ENCODE measurements around the gene PTH2. TPM values are rescaled to one million over a fixed set of nuclear protein-coding genes. Genes with fewer than 3 reads are reported as not detected.

Gene PTH2
- total RNA-seq (not detected), polyA plus RNA-seq (ENCODE audit: insufficient read depth, low read depth, low replicate concordance) (not detected)
- long read RNA-seq, donor 1 = 0 reads
- long read RNA-seq, donor 2 = 0 reads
- long read RNA-seq, donor 3 = 0 reads
- long read RNA-seq, donor 4 = 0 reads
- long read RNA-seq, donor 5 = 0 reads
- long read RNA-seq, donor 6 = 0 reads
- long read RNA-seq, donor 7 = 0 reads
- long read RNA-seq, donor 8 = 0 reads
- long read RNA-seq, donor 9 = 0 reads
- long read RNA-seq, donor 10 = 0 reads

GRCh38 chr19:49423071-49423984 lies at the start of gene PTH2:
Gene PTH2 (minus strand): TSS chr19:49423441. CDS start chr19:49423339, 102 bp downstream.
- no peaks in the 10 kb centered on the region for H3K9me3 ChIP-seq (ENCODE audit: control insufficient read depth in 2 of 3, insufficient read depth in 1 of 3, low read length in 3 of 3)
- H3K27me3 ChIP-seq (ENCODE audit: control insufficient read depth, insufficient read depth, low read length) = peaks cover 64% of the 10 kb centered on the region
- H3K27ac ChIP-seq (ENCODE audit: low read depth in 2 of 2, low read length in 2 of 2) = no peak within 1 kb of the TSS
- no peak within 1 kb of the TSS for H3K4me3 ChIP-seq (ENCODE audit: low read length in 3 of 3)
- FAIRE-seq (no peak), DNase-seq (no peak)
- intact Hi-C loops (cut with DNase I) = no loop called here
- H3K4me1 ChIP-seq (ENCODE audit: control insufficient read depth in 2 of 3, insufficient read depth in 2 of 3, low read depth in 1 of 3, low read length in 3 of 3) = peaks cover 0 to 5% (median 0%) of the 10 kb centered on the region in 3 donors
- H3K9ac ChIP-seq (ENCODE audit: low read length in 3 of 3) = no peak within 1 kb of the TSS
- no peaks in the 10 kb centered on the region for H3K36me3 ChIP-seq (ENCODE audit: control insufficient read depth in 2 of 3, insufficient read depth in 3 of 3, low read length in 3 of 3)
- TF ChIP-seq CTCF (IDR thresholded peaks at IDR 0.05; ENCODE audit: borderline replicate concordance, extremely low read depth, insufficient read depth) = no peak

- H3K9me3 ChIP-seq (ENCODE audit: control insufficient read depth in 2 of 3, insufficient read depth in 1 of 3, low read length in 3 of 3) = no peaks in the 10 kb centered on the region
- no peak for FAIRE-seq
- TF ChIP-seq CTCF (IDR thresholded peaks at IDR 0.05; ENCODE audit: borderline replicate concordance, extremely low read depth, insufficient read depth) = no peak
- no peak overlapping the region for H3K27ac ChIP-seq (ENCODE audit: low read depth in 2 of 2, low read length in 2 of 2)
- intact Hi-C loops (cut with DNase I) = no loop called here
- H3K27me3 ChIP-seq (ENCODE audit: control insufficient read depth, insufficient read depth, low read length) = no peaks in the 10 kb centered on the region
- H3K9ac ChIP-seq (ENCODE audit: low read length in 3 of 3) = no peak overlapping the region
- no peak for DNase-seq
- H3K4me1 ChIP-seq (ENCODE audit: control insufficient read depth in 2 of 3, insufficient read depth in 2 of 3, low read depth in 1 of 3, low read length in 3 of 3) = peaks cover 0 to 10% (median 0%) of the 10 kb centered on the region in 3 donors
- no peaks in the 10 kb centered on the region for H3K36me3 ChIP-seq (ENCODE audit: control insufficient read depth in 2 of 3, insufficient read depth in 3 of 3, low read length in 3 of 3)
- H3K4me3 ChIP-seq (ENCODE audit: low read length in 3 of 3) = no peak overlapping the region
Measured at GRCh38 chr19:49472936-49473335, 49.7 kb upstream of the PTH2 start.

GRCh38 chr19:49470615-49470978 lies 47.4 kb upstream of the PTH2 start:
- intact Hi-C loops (cut with DNase I) = no loop called here
- H3K4me1 ChIP-seq (ENCODE audit: control insufficient read depth in 2 of 3, insufficient read depth in 2 of 3, low read depth in 1 of 3, low read length in 3 of 3) = peaks cover 0 to 10% (median 0%) of the 10 kb centered on the region in 3 donors
- H3K9me3 ChIP-seq (ENCODE audit: control insufficient read depth in 2 of 3, insufficient read depth in 1 of 3, low read length in 3 of 3) = no peaks in the 10 kb centered on the region
- H3K36me3 ChIP-seq (ENCODE audit: control insufficient read depth in 2 of 3, insufficient read depth in 3 of 3, low read length in 3 of 3) = no peaks in the 10 kb centered on the region
- no peak for DNase-seq
- no peak for TF ChIP-seq CTCF (IDR thresholded peaks at IDR 0.05; ENCODE audit: borderline replicate concordance, extremely low read depth, insufficient read depth)
- H3K9ac ChIP-seq (ENCODE audit: low read length in 3 of 3) = no peak overlapping the region
- no peak overlapping the region for H3K27ac ChIP-seq (ENCODE audit: low read depth in 2 of 2, low read length in 2 of 2)
- H3K27me3 ChIP-seq (ENCODE audit: control insufficient read depth, insufficient read depth, low read length) = no peaks in the 10 kb centered on the region
- FAIRE-seq = no peak
- H3K4me3 ChIP-seq (ENCODE audit: low read length in 3 of 3) = no peak overlapping the region
